ENCODE data around the gene IRAG1.
A peak's percentile ranks its signal among the peaks of the same experiment; 100 is the strongest.

Gene IRAG1

GRCh38 chr11:10693509-10694081 lies at the start of gene IRAG1:
TSS of gene IRAG1 (minus strand) at chr11:10693755. CDS start at chr11:10693602, 153 bp downstream.
- no peak for DNase-seq (ENCODE audit: low read depth)

GRCh38 chr11:10742460-10743208 lies 49.1 kb upstream of the IRAG1 start:
- no peak for DNase-seq (ENCODE audit: low read depth)

GRCh38 chr11:10735481-10736475 lies 42.2 kb upstream of the IRAG1 start:
- DNase-seq (ENCODE audit: low read depth), result peak; percentile 88

- no peak for DNase-seq (ENCODE audit: low read depth)
Observed at GRCh38 chr11:10731064-10731680, 37.6 kb upstream of the IRAG1 start.

- no peak for DNase-seq (ENCODE audit: low read depth)
Observed at GRCh38 chr11:10730151-10730550, 36.6 kb upstream of the IRAG1 start.

GRCh38 chr11:10728789-10729472 lies 35.4 kb upstream of the IRAG1 start:
- DNase-seq (ENCODE audit: low read depth), result no peak

- DNase-seq (ENCODE audit: low read depth), result no peak
Observed at GRCh38 chr11:10728154-10728553, 34.6 kb upstream of the IRAG1 start.

- no peak for DNase-seq (ENCODE audit: low read depth)
Observed at GRCh38 chr11:10727146-10727851, 33.7 kb upstream of the IRAG1 start.

GRCh38 chr11:10725907-10726253 lies 32.3 kb upstream of the IRAG1 start:
- DNase-seq (ENCODE audit: low read depth), result no peak

- DNase-seq (ENCODE audit: low read depth), result no peak
Observed at GRCh38 chr11:10725114-10725906, 31.8 kb upstream of the IRAG1 start.

GRCh38 chr11:10722307-10722706 lies 28.8 kb upstream of the IRAG1 start:
- no peak for DNase-seq (ENCODE audit: low read depth)

GRCh38 chr11:10720881-10721376 lies 27.4 kb upstream of the IRAG1 start:
- DNase-seq (ENCODE audit: low read depth), result no peak

GRCh38 chr11:10719616-10720015 lies 26.1 kb upstream of the IRAG1 start:
- no peak for DNase-seq (ENCODE audit: low read depth)

- DNase-seq (ENCODE audit: low read depth), result no peak
Observed at GRCh38 chr11:10716543-10717259, 23.1 kb upstream of the IRAG1 start.

- DNase-seq (ENCODE audit: low read depth), result no peak
Observed at GRCh38 chr11:10716122-10716521, 22.6 kb upstream of the IRAG1 start.

GRCh38 chr11:10715571-10715970 lies 22.0 kb upstream of the IRAG1 start:
- no peak for DNase-seq (ENCODE audit: low read depth)

GRCh38 chr11:10709299-10710086 lies 15.9 kb upstream of the IRAG1 start:
- DNase-seq (ENCODE audit: low read depth), result no peak

- DNase-seq (ENCODE audit: low read depth), result no peak
Observed at GRCh38 chr11:10708131-10708530, 14.6 kb upstream of the IRAG1 start.

Measured in activated T-cell treated with anti-CD3 and anti-CD28 coated beads for 48 hours (primary cell).